D341Med (cell line): ENCODE measurements around the gene HTR6.
A peak's percentile ranks its signal among the peaks of the same experiment; 100 is the strongest.

Experiments used
- DNase-seq: peaks from one replicate; pipeline ENCODE4 v3.0.0; 2012; ENCODE audit warnings: low spot score

HTR6 gene

DNA sequence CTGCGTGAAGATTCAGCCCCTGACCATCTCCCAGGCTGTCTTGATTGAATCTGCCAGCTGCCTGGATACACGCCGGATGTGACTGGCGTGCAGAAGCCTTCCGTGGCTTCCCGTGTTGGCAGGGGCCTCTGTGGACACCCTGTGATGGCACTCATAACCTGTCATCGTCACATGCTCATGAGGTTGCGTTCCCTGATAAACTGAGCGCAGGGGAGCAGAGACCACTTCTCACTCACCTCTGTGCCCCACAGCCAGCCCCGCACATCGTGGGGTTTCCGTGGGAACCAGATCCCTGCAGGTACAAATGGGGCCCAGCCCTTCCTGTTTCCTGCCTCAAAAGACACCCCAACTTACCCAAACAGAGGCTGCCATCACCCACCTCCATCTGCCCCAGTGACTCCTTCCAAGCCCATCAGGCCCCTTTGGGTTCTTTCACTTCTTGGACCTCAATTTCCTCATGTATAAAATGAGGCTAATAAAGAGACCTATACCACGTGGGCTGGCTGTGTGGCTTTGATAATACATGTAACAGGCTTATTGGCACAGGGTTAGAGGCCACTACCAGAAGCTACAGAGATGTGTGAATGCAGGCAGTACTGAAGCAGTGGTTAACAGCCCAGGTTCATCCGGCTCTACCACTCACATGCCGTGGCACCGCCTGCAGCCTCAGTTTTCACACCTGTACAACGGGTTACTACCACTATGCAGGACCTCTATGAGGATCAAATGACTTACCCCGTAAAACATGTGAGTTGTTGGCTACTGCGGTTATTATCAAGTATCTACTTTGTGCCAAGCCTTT is 23.6 kb downstream of the HTR6 start:
- no peak for DNase-seq

DNA sequence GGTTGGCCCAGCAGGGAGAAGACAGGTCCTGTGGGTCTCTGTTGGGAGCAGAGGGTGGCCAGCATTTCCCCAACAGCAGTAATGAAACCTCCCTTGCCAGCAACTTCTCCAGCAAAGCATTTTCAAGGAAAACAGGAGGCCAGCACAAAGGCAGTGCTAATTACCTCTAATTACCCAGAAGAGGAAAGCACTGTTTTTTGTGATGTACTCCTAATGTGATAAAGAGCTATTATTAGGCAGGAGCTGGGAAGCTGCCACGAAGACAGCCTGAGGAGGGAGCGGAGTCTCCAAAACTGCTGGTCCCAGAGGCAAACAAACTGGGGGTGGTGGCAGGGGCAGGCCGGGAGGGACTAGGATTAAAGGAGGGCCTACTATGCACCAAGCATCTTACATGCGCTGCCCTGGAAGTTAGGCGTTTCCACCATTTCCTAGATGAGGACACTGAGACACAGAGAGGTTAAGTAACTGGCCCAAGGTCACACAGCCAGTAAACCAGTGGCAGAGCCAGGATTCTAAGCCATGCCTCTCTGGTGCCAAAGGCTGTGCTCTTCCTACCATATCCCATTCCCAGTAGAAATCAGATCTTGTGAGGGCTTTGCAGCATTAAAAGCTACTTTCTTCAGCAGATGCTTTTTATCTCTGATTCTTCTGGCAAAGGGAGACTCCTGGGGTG is 24.5 kb downstream of the HTR6 start:
- DNase-seq, result no peak

DNA sequence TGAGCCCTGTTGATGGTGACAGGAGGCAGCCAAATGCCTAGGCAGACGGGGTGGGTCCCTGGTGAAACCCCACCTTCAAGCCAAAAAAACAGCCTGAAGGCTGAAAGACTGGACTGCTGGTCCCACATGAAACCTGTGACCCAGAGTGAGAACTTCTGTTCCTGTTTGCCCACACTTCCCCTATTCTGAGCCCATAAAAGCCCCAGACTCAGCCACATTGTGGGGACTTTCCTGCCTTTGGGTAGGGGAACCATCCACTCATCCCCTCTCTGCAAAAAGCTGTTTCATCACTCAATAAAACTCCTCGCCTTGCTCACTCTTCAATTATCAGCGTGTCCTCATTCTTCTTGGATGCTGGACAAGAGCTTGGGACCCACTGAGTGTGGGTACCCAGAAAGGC is 25.2 kb downstream of the HTR6 start:
- DNase-seq, result no peak

DNA sequence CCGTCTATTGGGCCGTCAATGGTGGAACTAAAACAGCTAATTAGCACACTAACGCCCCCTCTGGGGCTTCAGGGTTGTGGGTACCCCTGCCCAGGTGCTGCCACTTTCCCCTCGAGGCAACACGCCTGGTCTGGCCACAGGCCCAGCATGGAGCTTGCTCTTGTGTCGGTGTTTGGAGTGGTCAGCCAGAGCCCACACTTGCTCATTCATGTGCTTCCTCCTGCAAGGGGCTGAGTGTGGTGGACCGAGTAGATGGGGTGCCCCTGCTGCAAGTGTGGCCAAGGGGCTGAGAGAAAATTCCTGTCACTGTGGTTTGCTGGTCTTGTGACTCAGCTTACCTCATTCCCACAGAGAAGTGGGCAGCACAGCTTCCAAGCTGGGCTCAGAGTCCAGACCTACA is 25.7 kb downstream of the HTR6 start:
- DNase-seq, result no peak

DNA sequence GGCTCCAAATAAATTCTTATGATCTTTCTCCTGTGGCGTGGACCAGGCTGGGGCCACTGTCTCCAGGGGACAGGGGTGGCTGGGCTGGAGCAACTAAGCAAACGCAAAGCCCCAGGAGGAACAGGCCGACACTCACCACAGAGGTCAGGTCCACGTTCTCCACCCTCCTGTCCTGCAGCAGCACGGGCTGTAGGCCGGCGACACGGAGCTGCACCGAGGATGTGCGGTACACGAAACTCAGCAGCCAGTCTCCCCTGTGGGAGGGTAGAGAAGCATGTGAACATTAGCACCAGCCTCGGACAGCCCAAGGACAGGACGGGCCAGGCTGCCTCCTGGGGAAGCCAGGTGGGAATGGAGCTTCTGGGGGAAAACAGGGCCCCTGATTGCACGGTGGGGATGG is 29.6 kb downstream of the HTR6 start:
- DNase-seq, result no peak

DNA sequence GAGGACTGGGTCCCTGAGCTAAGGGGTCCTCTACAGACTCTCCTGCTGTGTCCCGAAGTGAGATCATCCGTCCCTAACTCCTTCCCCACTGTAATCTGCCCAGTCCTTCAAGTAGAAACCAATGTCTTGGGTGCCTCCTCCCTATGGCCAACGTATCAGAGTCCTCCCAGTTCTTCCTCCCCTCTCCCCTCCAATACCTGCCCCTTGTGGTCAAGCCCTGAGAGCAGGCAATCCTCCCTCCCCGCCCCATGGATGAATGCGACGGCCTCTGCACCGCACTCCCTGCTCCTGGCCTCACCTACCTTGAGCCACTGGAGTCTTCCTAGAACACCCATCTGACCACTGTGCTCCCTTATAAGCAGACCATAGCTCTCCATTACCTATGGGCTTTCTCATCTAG is 31.1 kb downstream of the HTR6 start:
- DNase-seq, result no peak

DNA sequence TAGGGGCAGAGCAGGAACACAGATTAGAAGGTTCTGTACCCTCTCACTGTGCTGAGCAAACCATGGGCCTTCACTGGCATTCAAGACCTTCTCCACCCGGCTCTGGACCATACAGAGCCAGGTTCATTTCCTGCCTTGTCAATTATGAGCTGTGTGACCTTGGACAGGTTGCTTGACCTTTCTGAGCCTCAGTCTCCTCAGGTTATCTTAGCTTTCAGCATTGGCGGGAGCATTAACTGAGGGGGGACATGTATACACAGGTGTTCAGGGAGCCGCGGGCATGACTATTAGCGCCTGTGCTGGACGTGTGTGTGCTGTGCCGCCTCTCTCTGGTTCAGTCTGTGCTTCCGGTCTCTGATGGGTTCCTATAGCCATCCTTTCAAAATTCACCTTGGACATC is 32.1 kb downstream of the HTR6 start:
- no peak for DNase-seq

DNA sequence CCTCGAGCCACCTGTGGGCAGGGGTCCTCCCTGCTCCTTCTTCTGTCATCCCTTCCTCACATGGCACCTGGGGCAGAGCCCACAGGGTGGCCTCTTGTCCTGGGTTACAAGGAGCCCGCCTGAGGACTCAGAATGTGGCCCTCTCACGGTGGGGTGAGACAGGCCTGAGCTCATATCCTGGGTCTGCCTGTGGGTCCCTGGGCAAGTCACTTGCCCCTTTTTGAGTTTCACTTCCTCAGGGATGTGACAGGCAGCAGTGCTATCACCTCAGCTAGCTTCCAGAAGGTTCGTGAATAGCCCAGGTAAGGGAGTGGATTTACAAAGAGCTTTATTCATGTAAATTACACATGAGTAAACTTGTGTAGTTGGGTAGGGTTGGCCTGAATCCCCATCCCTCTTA is 33.5 kb downstream of the HTR6 start:
- no peak for DNase-seq

DNA sequence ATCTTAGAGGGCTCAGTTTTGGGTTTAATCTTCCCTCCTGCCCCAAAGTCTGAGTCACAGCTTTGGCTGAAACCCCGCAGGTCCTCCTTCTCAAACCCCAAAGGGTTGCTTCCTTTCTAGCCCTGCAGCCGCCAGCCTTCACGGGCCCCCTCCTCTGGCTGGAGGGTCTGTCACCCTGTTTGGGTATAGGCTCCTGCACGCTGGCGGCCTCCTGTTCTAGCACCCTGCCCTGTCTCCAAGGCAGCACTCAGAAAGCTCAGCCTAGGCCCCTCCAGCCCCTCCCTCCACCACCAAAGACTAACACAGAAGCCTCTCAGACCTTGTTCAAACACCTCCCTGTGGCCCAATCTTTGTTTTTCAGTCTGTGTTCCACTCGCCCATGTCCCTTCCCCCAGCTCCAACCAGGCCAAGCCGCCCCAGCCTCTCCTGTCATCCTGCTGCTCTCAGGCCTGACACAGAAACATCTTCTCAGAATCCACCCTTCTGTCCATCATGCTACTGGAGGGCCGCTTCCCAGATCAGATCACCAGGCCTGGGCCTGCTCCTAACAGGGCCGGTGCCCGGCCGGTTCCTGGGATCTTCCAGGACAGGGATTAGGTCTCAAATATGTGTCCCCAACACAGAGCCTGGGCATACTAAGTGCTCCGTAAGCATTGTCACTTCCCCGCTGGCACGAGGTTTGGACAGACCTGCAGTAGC is 35.6 kb downstream of the HTR6 start:
- DNase-seq, result no peak

DNA sequence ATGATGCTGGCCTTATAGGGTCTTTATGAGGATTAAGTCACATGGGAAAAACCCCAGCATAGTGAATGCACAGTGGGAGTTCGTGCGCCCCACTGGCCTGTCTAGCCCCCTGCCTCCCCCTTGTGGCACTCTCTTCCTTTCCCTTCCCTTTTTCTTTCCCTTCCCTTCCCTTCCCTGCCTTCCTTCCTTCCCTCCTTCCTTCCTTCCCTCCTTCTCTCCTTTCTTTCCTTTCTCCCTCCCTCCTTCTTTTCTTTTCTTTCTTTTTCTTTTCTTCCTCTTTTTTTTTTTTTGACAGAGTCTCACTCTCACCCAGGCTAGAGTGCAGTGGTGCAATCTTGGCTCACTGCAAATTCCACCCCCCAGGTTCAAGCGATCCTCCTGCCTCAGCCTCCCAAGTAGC is 38.6 kb downstream of the HTR6 start:
- no peak for DNase-seq

DNA sequence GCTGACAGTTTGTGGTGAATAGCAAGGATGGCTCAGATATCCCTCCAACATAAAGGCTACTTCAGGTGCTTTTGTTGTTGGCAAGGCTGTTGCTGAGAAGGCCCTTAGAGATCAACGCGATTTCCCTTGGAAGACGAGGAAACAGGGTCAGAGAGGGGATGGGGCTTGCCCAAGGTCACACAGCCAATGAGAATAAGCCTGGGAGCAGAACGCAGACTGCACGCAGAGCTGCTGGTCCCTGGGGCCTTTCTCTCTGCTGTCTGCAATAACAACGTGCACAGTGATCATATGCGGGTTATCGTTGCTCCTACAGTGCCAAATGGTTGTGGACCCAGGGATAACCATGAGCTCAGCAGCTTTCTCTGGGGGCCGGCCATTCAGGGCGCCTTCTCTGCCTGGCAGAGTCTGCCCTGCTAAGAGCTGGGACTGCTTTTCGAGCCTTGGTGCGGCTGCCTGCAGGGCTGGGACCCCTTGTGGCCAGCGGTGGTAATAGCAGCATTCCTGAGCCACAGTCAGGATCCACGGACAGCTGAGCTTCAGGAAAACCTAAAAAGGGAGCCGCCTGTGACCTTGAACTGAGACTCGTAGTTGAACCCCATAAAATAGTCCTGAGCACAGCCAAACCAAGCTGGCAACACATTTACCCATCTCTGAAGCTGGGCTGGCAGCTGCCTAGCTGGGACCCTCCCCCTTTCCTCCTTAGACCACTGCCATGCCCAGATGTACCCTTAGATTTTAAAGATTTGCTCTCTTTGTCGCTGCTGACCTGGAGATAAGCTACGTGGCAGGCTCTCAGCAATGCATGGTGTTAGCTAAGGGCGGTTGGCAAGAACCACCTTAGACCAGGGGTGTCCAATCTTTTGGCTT is 39.8 kb downstream of the HTR6 start:
- peak; percentile 89 for DNase-seq

DNA sequence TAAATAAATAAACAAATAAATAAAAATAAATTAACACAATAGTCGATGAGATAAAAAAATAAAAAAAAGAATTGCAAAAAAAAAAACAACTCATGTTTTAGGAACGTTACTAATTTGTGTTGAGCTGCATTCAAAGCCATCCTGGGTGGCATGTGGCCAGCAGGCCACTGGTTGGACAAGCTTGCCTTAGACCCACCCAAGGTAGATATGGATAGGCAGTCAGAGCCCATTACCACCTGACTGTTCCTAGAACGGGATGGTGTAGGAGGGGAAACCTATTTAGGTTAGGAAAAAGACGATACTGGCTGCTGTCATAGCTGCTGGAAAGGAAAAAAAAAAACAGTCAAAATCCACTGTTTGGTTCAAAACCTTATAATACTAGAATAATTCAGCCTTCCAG is 40.8 kb downstream of the HTR6 start:
- DNase-seq, result no peak

DNA sequence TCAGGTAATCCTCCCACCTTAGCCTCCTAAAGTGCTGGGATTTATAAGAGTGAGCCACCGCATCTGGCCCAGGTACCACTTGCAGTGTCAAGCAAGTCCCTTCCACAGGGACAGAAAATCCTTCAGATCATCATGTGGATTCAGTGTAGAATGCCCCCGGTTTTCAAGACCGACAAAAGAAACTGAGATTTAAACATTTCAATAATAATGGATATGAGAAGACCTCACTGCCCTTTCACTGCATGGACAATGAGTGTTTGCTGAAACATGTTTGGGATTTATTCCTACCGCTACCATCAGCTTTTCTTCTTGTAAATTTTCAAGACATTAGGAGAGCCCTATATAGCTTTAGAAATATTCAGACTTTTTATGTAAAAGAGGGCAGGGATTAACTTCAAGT is 41.5 kb downstream of the HTR6 start:
- no peak for DNase-seq

DNA sequence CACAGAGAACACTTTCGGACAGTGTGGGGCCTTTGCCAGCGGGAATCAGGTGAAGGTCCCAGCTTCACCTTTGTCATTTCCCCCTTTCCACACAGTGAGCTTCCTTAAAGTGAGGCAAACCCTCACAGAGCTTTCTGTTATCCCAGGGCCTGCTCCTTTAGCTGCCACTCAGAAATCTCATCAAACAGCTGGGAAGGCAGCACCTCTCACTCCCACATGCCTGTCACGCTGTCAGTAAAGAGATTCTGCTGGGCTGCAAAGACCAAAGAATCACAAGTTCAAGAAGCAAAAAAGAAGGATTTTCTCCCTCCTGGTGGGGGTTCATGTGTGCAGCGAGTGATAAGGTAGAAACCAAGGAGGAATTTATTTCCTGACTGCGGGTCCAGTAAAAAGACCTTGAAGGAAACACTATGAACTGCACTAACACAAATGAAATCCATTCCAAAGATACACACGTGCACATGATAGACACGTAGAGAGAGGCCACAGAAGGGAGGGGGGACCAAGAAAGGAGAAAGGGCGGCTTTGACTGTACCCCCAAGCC is 44.0 kb downstream of the HTR6 start:
- DNase-seq, result no peak

DNA sequence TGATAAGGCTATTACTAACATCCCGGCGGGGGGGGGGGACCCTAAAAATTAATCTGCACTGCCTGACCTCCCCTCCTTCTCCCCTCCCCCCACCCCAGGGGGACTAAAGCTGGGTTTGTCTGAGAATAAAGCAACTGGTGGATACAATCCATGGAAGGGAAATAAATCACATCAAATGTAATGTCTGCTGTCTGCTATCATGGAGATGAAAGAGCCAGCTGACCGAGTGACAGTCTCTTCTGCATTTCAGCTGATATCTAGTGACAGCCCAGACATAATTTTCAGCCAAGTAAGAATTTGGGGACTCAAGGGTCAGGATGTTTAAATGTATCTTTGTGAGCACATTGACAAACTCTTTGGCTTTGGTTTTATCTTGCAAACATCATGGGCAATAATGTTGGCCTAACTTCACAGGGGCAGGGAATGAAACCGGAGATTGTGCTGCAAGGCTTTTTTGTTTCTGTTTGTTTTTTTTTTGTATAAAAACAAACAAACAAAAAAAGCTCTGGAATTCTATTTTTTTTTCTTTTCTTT is 44.7 kb downstream of the HTR6 start:
- DNase-seq, result no peak

DNA sequence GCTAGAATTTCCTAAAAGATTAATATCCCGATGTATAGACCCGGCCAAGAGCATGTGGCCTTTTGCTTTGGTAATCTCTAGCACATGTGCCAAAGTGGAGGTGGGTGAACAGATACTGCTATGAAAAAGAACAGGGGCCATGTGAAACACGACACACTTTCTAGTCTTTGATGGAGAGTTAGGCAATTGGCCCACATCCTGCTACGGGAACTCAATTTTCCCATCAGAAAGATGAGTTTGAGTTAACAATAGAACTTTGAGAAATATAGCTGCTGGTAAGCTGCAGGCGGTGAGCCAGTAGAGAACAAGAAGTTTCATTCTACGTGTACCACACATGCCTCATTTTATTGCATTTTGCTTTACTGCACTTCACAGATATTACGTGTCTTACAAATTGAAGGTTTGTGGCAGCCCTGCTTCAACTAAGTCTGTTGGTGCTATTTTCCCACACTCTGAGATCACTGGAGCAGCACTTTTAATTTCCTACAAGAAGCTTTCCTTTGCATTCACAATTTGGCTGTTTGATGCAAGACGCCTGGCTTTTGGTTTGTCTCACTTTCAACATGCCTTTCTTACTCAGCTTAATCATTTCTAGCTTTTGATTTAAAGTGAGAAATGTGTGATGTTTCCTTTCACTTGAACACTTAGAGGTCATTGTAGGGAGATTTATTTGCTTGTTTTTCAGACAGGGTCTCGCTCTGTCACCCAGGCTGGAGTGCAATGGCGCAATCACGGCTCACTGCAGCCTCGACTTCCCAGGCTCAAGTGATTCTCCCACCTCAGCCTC is 46.3 kb downstream of the HTR6 start:
- no peak for DNase-seq

DNA sequence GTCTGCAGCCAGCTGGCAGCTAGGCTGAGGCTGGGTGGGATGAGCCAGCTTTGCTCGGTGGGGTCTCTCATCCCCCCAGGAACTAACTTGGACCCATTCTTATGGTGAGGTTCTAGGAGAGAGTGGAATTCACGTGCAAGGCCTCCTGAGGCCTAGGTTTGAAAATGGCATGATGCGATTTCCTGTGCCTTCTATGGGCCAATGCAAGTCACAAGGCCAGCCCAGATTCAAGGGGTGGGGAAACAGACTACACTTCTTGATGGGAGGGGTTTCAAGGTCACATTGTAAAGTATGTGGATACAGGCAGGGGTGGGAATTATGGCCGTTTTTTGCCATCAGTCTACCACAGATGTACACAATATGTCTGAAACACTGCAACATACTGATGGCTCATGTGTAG is 48.3 kb downstream of the HTR6 start:
- DNase-seq, result no peak

DNA sequence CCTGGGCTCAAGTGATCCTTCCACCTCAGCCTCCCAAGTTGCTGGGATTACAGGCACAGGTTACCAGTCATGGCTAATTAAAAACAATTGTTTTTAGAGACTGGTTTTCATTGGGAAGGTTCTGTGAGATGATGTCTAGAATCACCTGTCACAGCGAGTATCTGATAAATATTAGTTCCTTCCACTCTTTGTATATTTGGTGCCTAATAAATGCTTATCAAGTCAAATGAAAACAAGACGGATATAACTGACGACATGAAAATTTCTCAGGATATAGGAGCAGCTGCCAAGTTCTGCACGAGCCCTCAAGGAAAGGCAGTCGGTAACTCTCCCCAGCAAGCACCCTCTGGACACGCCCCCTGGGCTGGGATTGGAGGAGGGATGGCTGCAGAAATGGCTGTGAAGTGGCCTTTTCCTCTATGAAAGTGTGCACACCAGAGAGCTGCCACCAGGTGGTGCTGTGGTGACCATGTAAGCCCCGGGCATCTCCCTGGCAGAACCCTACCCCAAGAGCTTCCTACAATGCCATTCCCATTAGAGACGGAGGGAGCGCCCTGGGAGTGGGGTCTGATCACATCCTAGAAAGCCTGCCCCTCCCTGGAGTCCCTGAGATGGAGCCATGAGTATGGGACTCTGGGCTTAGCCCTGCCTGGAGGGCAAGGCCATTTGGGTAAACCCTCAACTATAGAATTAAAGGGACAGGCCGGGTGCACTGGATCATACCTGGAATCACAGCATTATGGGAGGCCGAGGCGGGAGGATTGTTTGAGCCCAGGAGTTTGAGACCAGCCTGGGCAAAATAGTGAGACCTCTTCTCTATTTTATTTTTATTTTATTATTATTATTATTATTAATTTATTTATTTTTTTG is 50.9 kb downstream of the HTR6 start:
- peak; percentile 89 for DNase-seq

DNA sequence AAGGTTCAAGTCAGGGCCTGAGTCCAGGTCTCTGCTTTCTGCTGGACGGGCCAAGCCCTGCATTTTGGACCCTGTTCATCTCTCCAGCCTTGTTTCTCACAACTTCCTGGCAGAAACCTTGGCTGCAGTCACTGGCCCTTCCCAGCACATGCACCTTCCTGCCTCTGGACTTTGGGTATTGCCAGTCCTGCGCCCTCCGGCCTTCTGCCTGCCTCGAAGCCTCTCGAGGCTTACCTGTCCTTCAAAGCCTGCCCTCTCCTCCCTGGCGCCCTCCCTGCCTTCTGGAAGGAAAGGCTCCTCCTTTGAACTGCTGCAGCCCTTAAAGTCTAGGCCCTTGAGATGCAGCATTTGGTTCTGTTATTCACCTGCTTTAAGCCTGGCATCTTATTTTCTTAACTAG is 52.8 kb downstream of the HTR6 start:
- DNase-seq, result no peak

DNA sequence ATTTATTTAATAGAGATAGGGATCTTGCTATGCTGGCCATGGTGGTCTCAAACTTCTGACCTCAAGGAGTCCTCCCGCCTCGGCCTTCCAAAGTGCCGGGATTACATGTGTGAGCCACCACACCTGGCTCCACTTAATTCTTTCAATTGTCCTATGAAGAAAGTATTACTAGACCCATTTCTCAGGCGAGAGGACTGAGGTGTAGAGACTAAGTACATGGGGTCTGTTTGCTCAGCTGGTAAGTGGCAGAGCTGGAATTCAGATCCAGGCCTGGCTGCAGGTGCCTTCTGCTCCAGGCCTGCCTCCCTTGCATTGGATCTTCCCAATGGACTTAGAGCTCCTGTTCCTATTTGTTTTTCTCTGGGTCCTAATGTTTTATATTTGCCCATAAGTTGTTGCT is 55.5 kb downstream of the HTR6 start:
- no peak for DNase-seq
